Measurements from ENCODE around the gene BPGM. TPM values are rescaled to one million over a fixed set of nuclear protein-coding genes. Genes with fewer than 3 reads are reported as not detected.

BPGM gene
- polyA plus RNA-seq, 3 donors: 3.9 to 20.6 (median 18.4) TPM

GRCh38 chr7:134616611-134617010 is 30.0 kb upstream of the BPGM start:
- peak overlapping the region in 2 of 7 donors; percentile 0 to 25 for H3K27ac Mint-ChIP-seq
- Histone ChIP-seq H2AFZ (ENCODE audit: insufficient read depth, low read depth, low read length, poor library complexity, severe bottlenecking) (peak overlapping the region; percentile 26), H3K36me3 (replicated peaks in 1 of 2; ENCODE audit: control insufficient read depth in 1 of 2, insufficient read depth in 2 of 2, low read length in 2 of 2) (no peaks in the 10 kb centered on the region), H3K27ac (ENCODE audit: low read depth in 1 of 2, low read length in 2 of 2) (no peak overlapping the region), H3K4me3 (replicated peaks in 1 of 3; ENCODE audit: low read depth in 2 of 3, low read length in 3 of 3) (no peak overlapping the region), H4K20me1 (ENCODE audit: insufficient read depth, low read length) (no peaks in the 10 kb centered on the region), H3K4me2 (replicated peaks; ENCODE audit: extremely low read depth, low read length, poor library complexity, severe bottlenecking) (no peak overlapping the region), H3K9me3 (replicated peaks in 1 of 2; ENCODE audit: control insufficient read depth in 1 of 2, insufficient read depth in 1 of 2, low read length in 2 of 2) (no peaks in the 10 kb centered on the region), H3K27me3 (ENCODE audit: control insufficient read depth in 2 of 2, insufficient read depth in 2 of 2, low read length in 2 of 2) (no peaks in the 10 kb centered on the region), H3K9ac (ENCODE audit: insufficient read depth, low read length, poor library complexity, severe bottlenecking) (no peak overlapping the region), H3K79me2 (ENCODE audit: insufficient read depth, low read length) (no peaks in the 10 kb centered on the region), H3K4me1 (ENCODE audit: control insufficient read depth in 1 of 2, insufficient read depth in 2 of 2, low read length in 2 of 2) (peaks cover 28 to 33% of the 10 kb centered on the region in 2 donors)
- peaks cover 44% of the 10 kb centered on the region for H3K4me1 Mint-ChIP-seq
- no peaks in the 10 kb centered on the region for H3K27me3 Mint-ChIP-seq (ENCODE audit: low read depth in 3 of 3)
- no peak for DNase-seq
- H3K36me3 Mint-ChIP-seq: peaks cover 0 to 6% of the 10 kb centered on the region in 2 donors
- TF ChIP-seq, protein P1, sequence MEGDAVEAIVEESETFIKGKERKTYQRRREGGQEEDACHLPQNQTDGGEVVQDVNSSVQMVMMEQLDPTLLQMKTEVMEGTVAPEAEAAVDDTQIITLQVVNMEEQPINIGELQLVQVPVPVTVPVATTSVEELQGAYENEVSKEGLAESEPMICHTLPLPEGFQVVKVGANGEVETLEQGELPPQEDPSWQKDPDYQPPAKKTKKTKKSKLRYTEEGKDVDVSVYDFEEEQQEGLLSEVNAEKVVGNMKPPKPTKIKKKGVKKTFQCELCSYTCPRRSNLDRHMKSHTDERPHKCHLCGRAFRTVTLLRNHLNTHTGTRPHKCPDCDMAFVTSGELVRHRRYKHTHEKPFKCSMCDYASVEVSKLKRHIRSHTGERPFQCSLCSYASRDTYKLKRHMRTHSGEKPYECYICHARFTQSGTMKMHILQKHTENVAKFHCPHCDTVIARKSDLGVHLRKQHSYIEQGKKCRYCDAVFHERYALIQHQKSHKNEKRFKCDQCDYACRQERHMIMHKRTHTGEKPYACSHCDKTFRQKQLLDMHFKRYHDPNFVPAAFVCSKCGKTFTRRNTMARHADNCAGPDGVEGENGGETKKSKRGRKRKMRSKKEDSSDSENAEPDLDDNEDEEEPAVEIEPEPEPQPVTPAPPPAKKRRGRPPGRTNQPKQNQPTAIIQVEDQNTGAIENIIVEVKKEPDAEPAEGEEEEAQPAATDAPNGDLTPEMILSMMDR (IDR thresholded peaks at IDR 0.05): no peak
- intact Hi-C loops (cut with micrococcal nuclease): no loop called here
- H3K4me3 Mint-ChIP-seq: no peak overlapping the region
- WGBS (ENCODE audit: insufficient coverage): 96% methylated on average over 2 of the region's 2 CpGs
- H3K9me3 Mint-ChIP-seq: peaks cover 0 to 9% (median 2%) of the 10 kb centered on the region in 7 donors

GRCh38 chr7:134618756-134619530 is 27.7 kb upstream of the BPGM start:
- TF ChIP-seq, protein P1 (IDR thresholded peaks at IDR 0.05): no peak
- DNase-seq: peak in 1 of 3 donors; percentile 16
- WGBS (ENCODE audit: insufficient coverage): 70% methylated on average over 3 of the region's 5 CpGs
- no peak overlapping the region for H3K27ac ChIP-seq (ENCODE audit: low read depth in 1 of 2, low read length in 2 of 2)
- Mint-ChIP-seq H3K4me3 (no peak overlapping the region), H3K36me3 (peaks cover 0 to 6% of the 10 kb centered on the region in 2 donors), H3K27me3 (ENCODE audit: low read depth in 3 of 3) (peaks cover 0 to 2% (median 2%) of the 10 kb centered on the region in 3 donors), H3K4me1 (peaks cover 36% of the 10 kb centered on the region), H3K9me3 (peaks cover 0 to 8% (median 2%) of the 10 kb centered on the region in 7 donors), H3K27ac (peak overlapping the region in 2 of 7 donors; percentile 64 to 70)
- intact Hi-C loops (cut with micrococcal nuclease): no loop called here
- no peaks in the 10 kb centered on the region for H3K27me3 ChIP-seq (ENCODE audit: control insufficient read depth in 2 of 2, insufficient read depth in 2 of 2, low read length in 2 of 2)
- no peaks in the 10 kb centered on the region for H4K20me1 ChIP-seq (ENCODE audit: insufficient read depth, low read length)
- H2AFZ ChIP-seq (ENCODE audit: insufficient read depth, low read depth, low read length, poor library complexity, severe bottlenecking): no peak overlapping the region
- no peak overlapping the region for H3K4me3 ChIP-seq (replicated peaks in 1 of 3; ENCODE audit: low read depth in 2 of 3, low read length in 3 of 3)
- H3K4me2 ChIP-seq (replicated peaks; ENCODE audit: extremely low read depth, low read length, poor library complexity, severe bottlenecking): no peak overlapping the region
- no peaks in the 10 kb centered on the region for H3K36me3 ChIP-seq (replicated peaks in 1 of 2; ENCODE audit: control insufficient read depth in 1 of 2, insufficient read depth in 2 of 2, low read length in 2 of 2)
- no peaks in the 10 kb centered on the region for H3K9me3 ChIP-seq (replicated peaks in 1 of 2; ENCODE audit: control insufficient read depth in 1 of 2, insufficient read depth in 1 of 2, low read length in 2 of 2)
- peaks cover 18 to 24% of the 10 kb centered on the region in 2 donors for H3K4me1 ChIP-seq (ENCODE audit: control insufficient read depth in 1 of 2, insufficient read depth in 2 of 2, low read length in 2 of 2)
- no peaks in the 10 kb centered on the region for H3K79me2 ChIP-seq (ENCODE audit: insufficient read depth, low read length)
- no peak overlapping the region for H3K9ac ChIP-seq (ENCODE audit: insufficient read depth, low read length, poor library complexity, severe bottlenecking)

Data from CD14-positive monocyte (primary cell).